Activated CD8-positive, alpha-beta T cell treated with anti-CD3 and anti-CD28 coated beads for 36 hours (primary cell): ENCODE results near the gene LRBA. TPM values are rescaled to one million over a fixed set of nuclear protein-coding genes. Genes with fewer than 3 reads are reported as not detected.

Source experiments
- ATAC-seq: fragments of 200-7000 bp; cut with Tn5 transposase; one replicate; pipeline ENCODE4 v1.10.0; 2021; ENCODE audit warnings: mild to moderate bottlenecking, moderate library complexity
- CTCF ChIA-PET: fragments of 350-600 bp; sonication (Branson Sonifier 250); formaldehyde crosslinking; loops from one replicate; lab custom pipeline; 2021; ENCODE audit warnings: antibody characterized with exemption; lab: Charles Lee
- POLR2A ChIA-PET: fragments of 350-600 bp; sonication (Branson Sonifier 250); formaldehyde crosslinking; loops from one replicate; lab custom pipeline; 2021; ENCODE audit warnings: antibody characterized with exemption; lab: Charles Lee
- DNase-seq: peaks from one replicate; pipeline ENCODE4 v3.0.0-alpha.2; 2020
- H3K27ac Mint-ChIP-seq: one replicate; pipeline ENCODE4 v1.8.0; 2021; ENCODE audit warnings: mild to moderate bottlenecking, mixed read lengths
- H3K27me3 Mint-ChIP-seq: one replicate; pipeline ENCODE4 v1.8.0; 2021; ENCODE audit warnings: mixed read lengths
- H3K36me3 Mint-ChIP-seq: one replicate; pipeline ENCODE4 v1.8.0; 2021; ENCODE audit warnings: low read depth, mixed read lengths
- H3K4me1 Mint-ChIP-seq: one replicate; pipeline ENCODE4 v1.8.0; 2021; ENCODE audit warnings: low read depth, mixed read lengths
- H3K4me3 Mint-ChIP-seq: one replicate; pipeline ENCODE4 v1.8.0; 2021; ENCODE audit warnings: mild to moderate bottlenecking, moderate library complexity, mixed read lengths
- H3K9me3 Mint-ChIP-seq: one replicate; pipeline ENCODE4 v1.8.0; 2021; ENCODE audit warnings: mixed read lengths
- CTCF ChIP-seq: fragments of 200-600 bp; IDR thresholded peaks from one replicate; pipeline ENCODE4 v1.8.0; 2022; ENCODE audit warnings: antibody characterized with exemption, mild to moderate bottlenecking
- intact Hi-C: fragments of 100-400 bp; cut with micrococcal nuclease; formaldehyde crosslinking; loops from one replicate; pipeline ENCODE4 v1.10.0; 2022
- total RNA-seq, 2 experiments: library from RNA; stranded (reverse); gene quantifications; one replicate each; pipeline ENCODE4 v1.2.3, GENCODE V29; 2021

The LRBA gene
- total RNA-seq, 2 experiments from 2014 or later = 48.1 to 52.5 TPM

- intact Hi-C loops = no loop called here
- ChIA-PET POLR2A (no interaction called here), CTCF (no interaction called here)
- TF ChIP-seq CTCF = no peak
- Mint-ChIP-seq H3K27ac (no peak overlapping the region), H3K36me3 (peaks cover 13% of the 10 kb centered on the region), H3K4me3 (no peak overlapping the region), H3K4me1 (no peaks in the 10 kb centered on the region), H3K9me3 (no peaks in the 10 kb centered on the region), H3K27me3 (no peaks in the 10 kb centered on the region)
- ATAC-seq (no peak), DNase-seq (no peak)
Measured at GRCh38 chr4:150337734-150338133, 677.4 kb downstream of the LRBA start.

- Mint-ChIP-seq H3K9me3 (no peaks in the 10 kb centered on the region), H3K36me3 (peaks cover 13% of the 10 kb centered on the region), H3K4me1 (no peaks in the 10 kb centered on the region), H3K4me3 (no peak overlapping the region), H3K27me3 (no peaks in the 10 kb centered on the region), H3K27ac (no peak overlapping the region)
- intact Hi-C loops = no loop called here
- ATAC-seq = no peak
- no peak for TF ChIP-seq CTCF
- ChIA-PET CTCF (no interaction called here), POLR2A (interaction anchor here (0.7 kb wide), 1 partner anchor 988 kb away, joined by 3 read pairs; no protein-coding TSS in a partner anchor)
- no peak for DNase-seq
Measured at GRCh38 chr4:150336676-150337412, 678.2 kb downstream of the LRBA start.

- Mint-ChIP-seq H3K9me3 (no peaks in the 10 kb centered on the region), H3K36me3 (peaks cover 1% of the 10 kb centered on the region), H3K27ac (no peak overlapping the region), H3K4me1 (no peaks in the 10 kb centered on the region), H3K4me3 (no peak overlapping the region), H3K27me3 (no peaks in the 10 kb centered on the region)
- CTCF ChIA-PET = no interaction called here
- intact Hi-C loops = no loop called here
- POLR2A ChIA-PET = no interaction called here
- DNase-seq = no peak
- no peak for ATAC-seq
- TF ChIP-seq CTCF = no peak
Measured at GRCh38 chr4:150332961-150333360, 682.1 kb downstream of the LRBA start.

- Mint-ChIP-seq H3K4me1 (no peaks in the 10 kb centered on the region), H3K27me3 (no peaks in the 10 kb centered on the region), H3K4me3 (no peak overlapping the region), H3K27ac (no peak overlapping the region), H3K36me3 (peaks cover 3% of the 10 kb centered on the region), H3K9me3 (no peaks in the 10 kb centered on the region)
- no peak for DNase-seq
- CTCF ChIA-PET = no interaction called here
- TF ChIP-seq CTCF = no peak
- POLR2A ChIA-PET = no interaction called here
- ATAC-seq = no peak
- intact Hi-C loops = no loop called here
Measured at GRCh38 chr4:150332086-150332485, 683.0 kb downstream of the LRBA start.

- peaks cover 3% of the 10 kb centered on the region for H3K4me1 Mint-ChIP-seq
- no peaks in the 10 kb centered on the region for H3K9me3 Mint-ChIP-seq
- no peak for TF ChIP-seq CTCF
- no peak for ATAC-seq
- intact Hi-C loops = no loop called here
- peaks cover 9% of the 10 kb centered on the region for H3K36me3 Mint-ChIP-seq
- CTCF ChIA-PET = no interaction called here
- H3K4me3 Mint-ChIP-seq = no peak overlapping the region
- no peak for DNase-seq
- no peaks in the 10 kb centered on the region for H3K27me3 Mint-ChIP-seq
- POLR2A ChIA-PET = no interaction called here
- no peak overlapping the region for H3K27ac Mint-ChIP-seq
Measured at GRCh38 chr4:150329373-150329772, 685.7 kb downstream of the LRBA start.
